A673 (cell line): Measurements from ENCODE around the gene OR10A5.

Source experiments
- EZH2 ChIP-seq: fragments of 200-600 bp; sonication (generic); IDR thresholded peaks from 2 replicates; pipeline ENCODE4 v1.6.1; 2017; ENCODE audit warnings: borderline replicate concordance, low read depth, mild to moderate bottlenecking, mixed read lengths, antibody characterized with exemption, low read length; ENCODE audit not compliant: poor library complexity, severe bottlenecking
- TF ChIP-seq, protein P1 (sequence below): fragments of 300-800, 200-600 bp; sonication (generic); conservative IDR thresholded peaks from 2 replicates; pipeline ENCODE4 v1.5.1; 2017; ENCODE audit warnings: low read depth, mild to moderate bottlenecking, antibody characterized with exemption, low read length, moderate library complexity, mixed read lengths

DNA sequence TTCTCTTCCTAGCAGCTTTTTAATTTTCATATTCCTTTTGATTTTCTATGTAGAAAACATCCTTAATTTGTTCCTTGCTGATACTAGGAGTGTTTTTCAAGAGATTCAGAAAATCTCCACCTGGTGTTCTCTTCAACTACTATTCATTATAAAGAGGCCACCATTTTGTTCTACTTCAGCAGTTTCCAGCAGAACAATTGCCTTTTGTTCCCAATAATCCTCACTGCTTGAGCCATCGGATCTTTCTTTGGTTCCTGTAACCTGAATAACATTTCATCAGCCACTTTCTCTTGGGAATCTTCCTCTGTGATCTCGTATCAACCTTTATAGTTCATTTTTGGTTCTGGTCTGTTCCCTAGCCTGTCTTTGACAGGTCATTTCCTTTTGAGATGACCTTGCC is 1.8 kb upstream of the OR10A5 start:
- TF ChIP-seq, protein P1, sequence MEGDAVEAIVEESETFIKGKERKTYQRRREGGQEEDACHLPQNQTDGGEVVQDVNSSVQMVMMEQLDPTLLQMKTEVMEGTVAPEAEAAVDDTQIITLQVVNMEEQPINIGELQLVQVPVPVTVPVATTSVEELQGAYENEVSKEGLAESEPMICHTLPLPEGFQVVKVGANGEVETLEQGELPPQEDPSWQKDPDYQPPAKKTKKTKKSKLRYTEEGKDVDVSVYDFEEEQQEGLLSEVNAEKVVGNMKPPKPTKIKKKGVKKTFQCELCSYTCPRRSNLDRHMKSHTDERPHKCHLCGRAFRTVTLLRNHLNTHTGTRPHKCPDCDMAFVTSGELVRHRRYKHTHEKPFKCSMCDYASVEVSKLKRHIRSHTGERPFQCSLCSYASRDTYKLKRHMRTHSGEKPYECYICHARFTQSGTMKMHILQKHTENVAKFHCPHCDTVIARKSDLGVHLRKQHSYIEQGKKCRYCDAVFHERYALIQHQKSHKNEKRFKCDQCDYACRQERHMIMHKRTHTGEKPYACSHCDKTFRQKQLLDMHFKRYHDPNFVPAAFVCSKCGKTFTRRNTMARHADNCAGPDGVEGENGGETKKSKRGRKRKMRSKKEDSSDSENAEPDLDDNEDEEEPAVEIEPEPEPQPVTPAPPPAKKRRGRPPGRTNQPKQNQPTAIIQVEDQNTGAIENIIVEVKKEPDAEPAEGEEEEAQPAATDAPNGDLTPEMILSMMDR = no peak
- no peak for TF ChIP-seq EZH2
